Adrenal gland (tissue), 12 donors: Measurements from ENCODE around the gene MEDAG. TPM values are rescaled to one million over a fixed set of nuclear protein-coding genes. Genes with fewer than 3 reads are reported as not detected.

Experiments used
- DNase-seq, 7 donors: peaks; one replicate each; pipeline ENCODE4 v3.0.0-alpha.2; 2019 to 2020
- H3K27ac ChIP-seq, 5 donors: fragments of 200-600 bp; sonication (generic) in 4 of 5; 1 replicate in 3 of 5; 2 replicates in 2 of 5; pipeline versions ENCODE4 v1.5.1 to v1.8.0; 2016 to 2020; ENCODE audit warnings: mild to moderate bottlenecking in 1 of 5
- H3K27me3 ChIP-seq: fragments of 200-600 bp; 2 replicates; pipeline ENCODE4 v1.8.0; 2021
- H3K36me3 ChIP-seq, 2 donors: fragments of 200-600 bp; replicated peaks in 1 of 2; 1 replicate in 1 of 2; 2 replicates in 1 of 2; pipeline versions ENCODE4 v1.5.1 to v1.8.0; 2018 to 2022
- H3K4me1 ChIP-seq, 2 donors: fragments of 200-600 bp; replicated peaks in 1 of 2; 1 replicate in 1 of 2; 2 replicates in 1 of 2; pipeline versions ENCODE4 v1.5.1 to v1.8.0; 2018 to 2021
- H3K4me3 ChIP-seq, 4 donors: fragments of 200-600 bp; sonication (generic) in 3 of 4; one replicate each; pipeline ENCODE4 v1.5.1; 2016 to 2018
- H3K9me3 ChIP-seq, 3 donors: fragments of 200-600 bp; sonication (generic) in 1 of 3; replicated peaks in 1 of 3; 1 replicate in 2 of 3; 2 replicates in 1 of 3; pipeline versions ENCODE4 v1.5.1 to v1.8.0; 2016 to 2021
- CTCF ChIP-seq, 6 experiments: fragments of 450-650 bp in 4 of 6; fragments of 200-600 bp in 2 of 6; sonication (generic) in 1 of 6; IDR thresholded peaks; 1 replicate in 5 of 6; 2 replicates in 1 of 6; pipeline versions ENCODE4 v1.5.1 to v1.8.0; 2016 to 2021; ENCODE audit warnings: antibody characterized with exemption in 6 of 6, mild to moderate bottlenecking in 2 of 6, moderate library complexity in 1 of 6
- POLR2A ChIP-seq, 2 donors: fragments of 450-650 bp; IDR thresholded peaks; one replicate each; pipeline ENCODE4 v1.6.1; 2017; ENCODE audit warnings: antibody characterized with exemption in 2 of 2, mild to moderate bottlenecking in 2 of 2, moderate library complexity in 1 of 2
- WGBS, 4 donors: extraction: QIAGEN DNeasy Blood & Tissue Kit in 2 of 4; methylation state at CpG; one replicate each; pipeline versions ENCODE4 v1.1.5 to v1.1.7; 2013 to 2017; 5-methylcytosine and 5-hydroxymethylcytosine counted together
- intact Hi-C, 2 donors: fragments of 100-400 bp; cut with DNase I; formaldehyde crosslinking; loops; one replicate each; pipeline versions ENCODE4 v1.14.1 to v1.15.0; 2022 to 2023
- polyA plus RNA-seq, 3 donors: library from polyadenylated mRNA; stranded (reverse); fragments of 200-250 nt in 2 of 3; fragments of 350-450 nt in 1 of 3; fragmentation: Illumina TruSeq in 1 of 3; extraction: RNeasy Lipid Tissue Mini Kit (QIAGEN cat#74804) in 1 of 3; gene quantifications; one replicate each; pipeline ENCODE4 v1.2.3, GENCODE V29; 2013 to 2014
- total RNA-seq, 9 donors: library from RNA; depleted of rRNA in 4 of 9; stranded (reverse); fragments of >200 nt in 4 of 9; fragments of 120-200 nt in 1 of 9; fragmentation: NEBNext Ultra II Directional in 1 of 9; extraction: Animal tissue kit (Norgen Biotek cat#: 25700) in 1 of 9; gene quantifications; one replicate each; pipeline versions ENCODE4 v1.1.0 to v1.2.4, GENCODE V29; 2013 to 2023
- donor health status: healthy with polysubstance abuse.
- donor health status: Bipolar disorder and iron deficiency.
- donor health status: DM: yes; HTN: yes; CAD: no.
- donor health status: DM: no; HTN: no; CAD: no.
- donor health status: DM: no; HTN: no; CAD: no.
- donor health status: DM: yes; HTN: yes; CAD: no.

The MEDAG gene
- total and polyA plus RNA-seq, 12 donors = 0.72 to 19.8 (median 3.2) TPM

DNA sequence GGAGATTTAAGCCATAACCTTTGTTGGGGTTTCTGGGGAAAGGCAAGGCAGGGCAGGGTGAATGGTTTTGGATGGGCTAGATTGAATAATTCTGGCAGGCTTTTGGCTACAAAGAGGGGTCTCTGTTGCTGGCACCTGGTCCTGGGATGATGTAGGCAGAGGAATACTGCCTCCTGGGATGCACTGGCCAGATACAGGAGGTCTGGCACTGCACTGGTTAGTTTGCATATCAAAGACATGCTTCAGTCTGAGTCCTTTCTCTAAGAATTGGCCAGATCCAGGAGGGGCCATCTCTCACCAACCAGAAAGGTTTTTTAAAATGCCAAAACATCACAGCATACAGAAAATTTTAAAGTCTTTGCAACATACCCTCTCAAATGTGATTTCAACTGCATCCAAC is 8.0 kb upstream of the MEDAG start:
- no peak overlapping the region for H3K4me3 ChIP-seq
- peak overlapping the region in 1 of 5 donors; percentile 59 for H3K27ac ChIP-seq

GRCh38 chr13:30898678-30899241 is 7.3 kb upstream of the MEDAG start:
- H3K27me3 ChIP-seq = no peaks in the 10 kb centered on the region
- peak in 4 of 7 donors; percentile 15 to 34 (median 24) for DNase-seq
- H3K27ac ChIP-seq = peak overlapping the region in 2 of 5 donors; percentile 35 to 59
- no peaks in the 10 kb centered on the region for H3K36me3 ChIP-seq
- H3K9me3 ChIP-seq = no peaks in the 10 kb centered on the region
- intact Hi-C loops = no loop called here
- TF ChIP-seq CTCF (IDR thresholded peaks at IDR 0.05) (no peak), POLR2A (IDR thresholded peaks at IDR 0.05) (no peak)
- H3K4me1 ChIP-seq = no peaks in the 10 kb centered on the region
- 56 to 61% (median 58%) methylated on average over 7 of the region's 7 CpGs for WGBS, 4 donors
- no peak overlapping the region for H3K4me3 ChIP-seq

More for the DNA sequence above, 8.0 kb upstream of the MEDAG start:
- intact Hi-C loops = no loop called here
- no peaks in the 10 kb centered on the region for H3K4me1 ChIP-seq
- TF ChIP-seq CTCF (IDR thresholded peaks at IDR 0.05) = no peak
- TF ChIP-seq POLR2A (IDR thresholded peaks at IDR 0.05) = no peak
- no peak for DNase-seq
- H3K36me3 ChIP-seq = no peaks in the 10 kb centered on the region
- no peaks in the 10 kb centered on the region for H3K27me3 ChIP-seq
- H3K9me3 ChIP-seq = no peaks in the 10 kb centered on the region

DNA sequence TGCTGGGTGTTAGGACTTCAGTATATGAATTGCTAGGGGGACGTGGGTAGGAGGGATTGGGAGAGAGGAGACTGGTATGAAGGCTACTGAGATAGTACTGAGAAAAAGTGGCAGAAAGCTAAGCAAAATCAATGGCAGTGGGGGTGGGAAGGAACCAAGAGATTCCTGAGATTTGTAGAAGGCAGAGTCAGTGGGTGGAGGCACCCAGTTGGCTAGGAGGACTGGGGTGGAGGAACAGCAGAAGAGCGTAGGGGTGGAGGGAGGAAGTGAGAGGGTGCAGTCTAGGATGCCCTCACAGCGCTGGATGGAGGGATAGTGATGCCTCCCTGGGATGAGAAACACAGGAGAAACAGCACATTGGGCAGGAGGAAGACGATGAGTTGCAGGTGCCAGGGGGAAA is 5.6 kb upstream of the MEDAG start:
- WGBS, 4 donors = 78 to 86% (median 82%) methylated on average over 4 of the region's 4 CpGs
- intact Hi-C loops = no loop called here
- no peak overlapping the region for H3K4me3 ChIP-seq
- no peaks in the 10 kb centered on the region for H3K36me3 ChIP-seq
- no peaks in the 10 kb centered on the region for H3K4me1 ChIP-seq
- H3K9me3 ChIP-seq = no peaks in the 10 kb centered on the region
- DNase-seq = no peak
- H3K27me3 ChIP-seq = peaks cover 2% of the 10 kb centered on the region
- H3K27ac ChIP-seq = no peak overlapping the region
- TF ChIP-seq POLR2A (IDR thresholded peaks at IDR 0.05) = no peak
- no peak for TF ChIP-seq CTCF (IDR thresholded peaks at IDR 0.05)

GRCh38 chr13:30900952-30901749 is 4.9 kb upstream of the MEDAG start:
- TF ChIP-seq CTCF (IDR thresholded peaks at IDR 0.05) (no peak), POLR2A (IDR thresholded peaks at IDR 0.05) (no peak)
- Histone ChIP-seq H3K4me3 (no peak overlapping the region), H3K27me3 (peaks cover 9% of the 10 kb centered on the region), H3K36me3 (no peaks in the 10 kb centered on the region), H3K27ac (no peak overlapping the region), H3K4me1 (peaks cover 0 to 4% of the 10 kb centered on the region in 2 donors), H3K9me3 (no peaks in the 10 kb centered on the region)
- 76 to 86% (median 83%) methylated on average over 5 of the region's 5 CpGs for WGBS, 4 donors
- intact Hi-C loops = no loop called here
- no peak for DNase-seq
